Tongue (tissue), 2 donors: ENCODE data around the gene ZNF148. TPM values are rescaled to one million over a fixed set of nuclear protein-coding genes. Genes with fewer than 3 reads are reported as not detected.
"Not testable (repeated sequence)": the region's sequence is repeated elsewhere in the genome, so short reads cannot be mapped to it uniquely, and the experiment has no call there.

Experiments used
- DNase-seq: peaks from one replicate; pipeline ENCODE4 v3.0.0-alpha.2; 2015
- total RNA-seq: library from RNA; depleted of rRNA; stranded (reverse); fragments of >200 nt; gene quantifications from one replicate; pipeline ENCODE4 v1.2.3, GENCODE V29; 2014

The ZNF148 gene
- total RNA-seq, 1 donor from 2014 or later, result 36.2 TPM

DNA sequence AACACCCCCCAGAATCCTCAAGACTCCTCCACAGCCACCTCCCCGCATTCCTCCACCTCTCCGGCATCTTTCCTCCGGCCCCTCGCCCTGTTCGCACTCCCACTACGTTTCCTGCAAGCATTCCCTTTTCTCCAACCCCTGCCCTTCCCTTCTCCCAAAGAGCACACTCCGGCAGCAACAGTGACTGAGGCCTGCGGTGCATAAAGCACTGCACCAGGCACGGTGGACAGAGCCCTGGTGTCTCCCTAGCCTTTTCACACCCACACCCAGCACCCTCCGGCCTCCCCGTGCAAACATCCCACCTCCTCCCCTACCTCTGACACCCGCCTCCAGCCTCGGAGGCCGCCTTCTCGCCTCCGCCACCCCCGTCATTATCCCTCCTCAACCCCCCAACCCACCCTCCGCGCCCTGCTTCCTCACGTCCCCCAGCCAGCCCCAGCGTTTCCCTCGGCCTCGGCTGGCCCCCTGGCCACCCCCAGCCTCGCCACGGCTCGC lies 577 bp downstream of the ZNF148 start:
- DNase-seq, result peak; percentile 56

DNA sequence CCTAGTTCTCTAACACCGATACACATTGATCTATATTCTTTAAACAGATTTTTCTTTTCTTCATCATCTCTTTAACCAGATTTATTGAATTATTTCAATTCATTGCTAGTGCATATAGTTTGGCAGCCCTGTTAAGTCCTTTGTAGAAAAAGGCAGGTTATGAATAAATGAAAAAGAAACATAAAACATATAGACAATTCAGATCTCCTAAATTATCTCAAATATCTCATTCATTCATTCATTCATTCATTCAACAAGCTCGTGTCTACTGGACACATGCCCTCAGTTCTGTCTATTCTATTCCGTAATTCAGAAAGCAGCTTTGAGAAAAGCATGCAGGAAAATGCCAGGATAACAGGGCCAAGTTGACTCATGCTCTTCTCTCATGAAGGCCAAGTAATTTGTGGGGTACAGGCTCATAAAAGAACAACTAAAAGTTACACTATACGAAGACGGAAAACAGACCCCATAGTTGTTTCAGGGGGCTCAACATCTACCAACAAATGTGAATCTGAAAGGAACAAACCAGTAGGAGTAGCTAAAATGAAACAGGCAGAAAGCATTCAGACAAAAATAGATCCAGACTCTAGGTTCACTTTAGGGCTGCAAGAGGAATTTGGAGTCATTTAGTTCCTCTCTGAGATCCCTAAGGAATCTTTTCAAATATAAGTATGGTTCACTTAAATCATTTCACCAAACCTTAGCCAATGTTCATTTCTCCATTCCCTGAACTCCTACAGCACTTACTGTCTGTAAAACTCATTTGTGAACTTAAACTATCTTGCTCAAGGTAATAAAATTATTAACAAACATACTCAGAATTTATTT lies 7.5 kb downstream of the ZNF148 start:
- DNase-seq, result no peak

DNA sequence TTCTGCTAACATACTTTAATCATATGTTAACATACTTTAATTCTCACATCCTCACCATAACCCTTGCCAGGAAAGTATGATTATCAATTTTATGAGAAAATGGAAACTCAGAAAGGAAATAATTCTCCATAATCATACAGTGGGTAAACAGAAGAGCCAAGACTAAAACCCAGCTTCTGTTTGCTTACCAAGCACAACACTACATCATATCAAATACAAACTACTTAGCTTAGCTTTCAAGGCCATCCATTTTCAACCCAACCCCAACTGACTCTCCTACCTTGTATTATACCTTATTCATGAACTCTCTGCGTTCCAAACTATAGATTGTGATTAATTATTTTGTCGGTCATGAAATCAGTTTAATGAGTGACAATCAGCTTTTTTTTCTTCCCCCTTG lies 9.0 kb downstream of the ZNF148 start:
- DNase-seq, result no peak

DNA sequence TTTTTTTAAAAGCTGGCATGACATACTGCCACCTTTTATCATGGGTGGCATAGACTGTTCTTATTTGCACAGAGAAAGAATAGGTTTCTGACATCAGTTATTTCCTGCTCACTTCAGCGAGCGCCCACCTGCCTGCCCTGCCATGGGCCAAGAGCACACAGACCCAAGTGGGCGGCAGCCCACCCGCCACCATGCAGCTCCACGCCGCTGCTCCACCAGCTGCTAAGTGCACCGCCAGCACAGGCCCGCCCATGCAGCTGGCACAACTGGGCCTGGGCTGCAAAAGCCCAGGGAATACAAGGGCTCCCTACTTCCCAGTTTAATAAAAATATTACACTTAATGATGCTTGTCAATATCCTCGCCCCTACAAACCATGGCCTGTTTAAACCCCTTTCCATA lies 15.4 kb downstream of the ZNF148 start:
- DNase-seq, result no peak

DNA sequence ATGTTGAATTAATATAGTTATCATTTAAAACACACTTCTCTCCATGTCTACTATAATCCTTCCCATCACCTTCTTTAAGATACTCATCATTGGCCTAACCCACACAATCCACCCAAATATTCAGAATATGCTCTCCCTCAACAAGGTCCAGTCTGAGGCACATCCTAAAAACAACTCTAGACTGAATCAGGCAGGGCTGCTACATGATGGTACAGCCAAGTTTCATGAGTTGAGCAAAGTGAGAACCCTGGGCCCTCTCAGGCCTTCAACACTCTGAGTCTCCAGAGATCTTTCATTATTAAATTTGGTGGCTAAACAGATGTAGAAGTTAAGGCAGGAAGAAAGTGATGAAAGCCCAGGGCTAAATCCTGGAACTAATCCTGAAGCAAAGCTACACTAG lies 16.2 kb downstream of the ZNF148 start:
- DNase-seq, result no peak

DNA sequence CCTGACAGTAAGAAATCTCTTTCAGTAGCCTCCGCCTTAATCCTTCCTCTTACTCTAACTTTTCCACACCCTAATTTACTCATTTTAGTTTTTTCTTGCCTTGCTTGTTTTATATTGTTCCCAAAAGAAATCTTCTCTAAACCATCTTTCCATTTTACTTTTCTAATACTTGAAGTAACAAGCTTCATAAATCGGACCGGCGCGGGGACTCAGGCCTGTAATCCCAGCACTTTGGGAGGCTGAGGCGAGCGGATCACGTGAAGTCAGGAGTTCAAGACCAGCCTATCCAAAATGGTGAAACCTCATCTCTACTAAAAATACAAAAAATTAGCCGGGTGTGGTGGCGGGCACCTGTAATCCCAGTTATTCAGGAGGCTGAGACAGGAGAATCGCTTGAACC lies 17.3 kb downstream of the ZNF148 start:
- no peak for DNase-seq

DNA sequence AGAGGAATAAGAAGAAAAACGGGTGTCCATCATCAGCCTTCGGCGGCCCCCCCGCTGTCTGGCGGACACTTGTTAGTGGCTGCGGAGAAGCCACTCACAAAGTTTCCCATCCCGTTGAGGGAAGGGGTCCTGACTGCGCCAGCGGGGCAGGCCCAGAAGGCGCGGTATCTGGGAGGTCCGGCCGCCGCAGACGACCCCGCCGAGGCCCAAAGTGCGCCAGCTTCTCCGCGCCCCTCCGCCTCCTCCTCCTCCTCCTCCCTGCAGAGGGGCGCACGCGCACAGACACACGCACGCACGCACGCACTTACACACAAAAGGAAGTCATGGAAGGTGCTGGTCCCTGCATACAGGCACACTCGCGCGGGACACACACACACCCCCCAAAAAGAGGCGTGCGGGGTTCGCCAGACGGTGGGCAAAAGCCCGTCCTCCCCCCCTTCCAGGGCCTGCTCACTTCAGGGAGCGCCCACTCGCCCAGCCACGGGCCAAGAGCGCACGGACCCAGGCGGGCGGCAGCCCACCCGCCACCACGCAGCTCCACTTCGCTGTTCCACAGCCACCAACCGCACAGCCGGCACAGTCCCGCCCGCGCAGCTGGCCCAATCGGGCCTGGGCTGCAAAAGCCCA lies 18.0 kb downstream of the ZNF148 start:
- DNase-seq, result peak; percentile 70

DNA sequence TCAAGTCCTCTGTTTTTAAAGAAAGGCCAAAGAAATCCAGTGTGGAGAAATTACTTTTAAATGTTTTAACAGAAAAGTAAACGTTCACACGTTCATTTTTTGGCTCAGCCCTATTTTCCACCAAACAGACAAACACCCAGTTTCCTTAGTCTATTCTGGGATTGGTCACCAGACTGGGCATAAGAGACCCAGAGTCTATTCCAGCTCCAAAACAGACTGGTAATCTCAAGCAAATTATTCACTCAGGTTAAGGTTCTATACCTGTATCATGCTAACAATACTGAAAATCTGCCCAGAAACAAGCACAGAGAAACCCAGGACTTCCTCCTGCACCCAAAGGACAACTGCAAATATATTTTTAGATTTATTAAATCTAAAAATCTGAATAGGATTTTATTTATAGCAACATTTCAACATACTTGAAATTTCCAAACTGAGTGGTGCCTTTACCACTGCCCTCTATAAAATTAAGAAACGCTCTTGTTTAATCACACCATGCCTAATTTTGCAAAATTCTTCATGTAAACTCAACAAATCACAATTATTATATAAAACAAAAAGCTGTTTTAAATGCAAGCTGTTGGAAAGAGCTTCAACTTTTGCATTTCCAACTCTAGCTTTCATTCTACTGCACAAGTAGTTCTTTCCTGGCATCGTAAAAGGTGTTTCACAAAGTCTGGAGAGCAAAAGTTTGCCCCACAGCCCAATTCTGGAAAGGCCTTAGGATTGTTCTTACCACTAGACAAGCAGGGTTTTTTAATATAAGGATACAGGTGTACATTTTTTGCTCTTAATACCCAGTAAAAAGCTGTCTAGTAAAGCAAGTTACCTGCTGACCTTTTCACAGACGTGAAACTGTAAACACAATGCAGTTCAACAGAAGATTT lies 18.7 kb downstream of the ZNF148 start:
- no peak for DNase-seq

DNA sequence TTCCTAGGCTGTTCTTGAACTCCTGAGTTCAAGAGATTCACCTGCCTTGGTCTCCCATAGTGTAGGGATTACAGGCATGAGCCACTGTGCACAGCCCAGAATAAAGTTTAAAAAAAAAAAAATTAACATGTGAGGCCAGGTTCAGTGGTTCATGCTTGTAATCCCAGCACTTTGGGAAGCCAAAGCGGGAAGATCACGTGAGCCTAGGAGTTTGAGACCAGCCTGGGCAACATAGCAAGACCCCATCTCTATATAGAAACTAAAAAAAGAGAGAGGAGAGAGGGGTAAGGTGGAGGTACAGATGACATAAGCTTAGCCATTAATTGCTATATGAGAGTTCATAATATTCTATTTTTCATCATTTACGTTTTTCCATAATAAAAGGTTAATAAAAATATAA lies 21.5 kb downstream of the ZNF148 start:
- no peak for DNase-seq

DNA sequence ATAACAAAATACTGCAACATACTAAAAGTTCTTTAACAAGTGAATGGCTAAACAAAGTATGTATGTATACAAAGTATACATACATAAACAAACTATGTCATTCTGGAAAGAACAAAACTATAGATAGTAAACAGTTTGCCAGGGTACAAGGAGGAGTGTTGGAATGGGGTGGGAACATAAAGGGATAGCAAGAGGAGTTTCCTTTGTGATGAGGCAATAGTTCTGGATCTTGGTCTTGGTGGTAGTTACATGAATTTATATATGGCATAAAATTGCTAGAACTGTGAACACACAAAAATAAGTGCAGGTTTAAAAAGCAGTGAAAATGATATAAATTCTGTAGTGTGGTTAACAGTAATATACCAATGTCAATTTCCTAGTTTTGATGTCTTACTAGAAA lies 22.0 kb downstream of the ZNF148 start:
- no peak for DNase-seq

DNA sequence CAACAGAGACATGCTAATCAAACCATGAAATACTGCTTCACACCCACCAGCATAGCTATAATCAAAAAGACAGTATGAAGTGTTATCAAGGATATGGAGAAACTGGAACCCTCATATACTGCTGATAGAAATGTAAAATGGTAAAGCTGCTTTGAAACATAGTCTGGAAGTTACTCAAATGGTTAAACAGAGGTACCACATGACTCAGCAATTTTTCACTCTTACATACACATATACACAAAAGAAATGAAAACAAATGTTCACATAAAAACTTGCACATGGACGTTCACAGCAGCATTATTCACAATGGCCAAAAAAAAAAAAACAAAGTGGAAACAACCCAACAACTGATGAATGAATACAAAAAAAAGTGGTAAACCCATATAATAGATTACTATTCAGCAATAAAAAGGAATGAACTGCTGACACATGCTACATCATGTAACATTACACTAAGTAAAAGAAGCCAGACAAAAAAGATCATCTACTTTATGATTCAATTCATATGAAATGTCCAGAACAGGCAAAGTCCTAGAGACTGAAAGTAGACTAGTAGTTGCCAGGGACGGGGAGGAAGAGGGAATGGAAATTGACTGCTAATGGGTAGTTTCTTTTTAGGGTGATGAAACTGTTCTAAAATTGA lies 23.2 kb downstream of the ZNF148 start:
- no peak for DNase-seq

DNA sequence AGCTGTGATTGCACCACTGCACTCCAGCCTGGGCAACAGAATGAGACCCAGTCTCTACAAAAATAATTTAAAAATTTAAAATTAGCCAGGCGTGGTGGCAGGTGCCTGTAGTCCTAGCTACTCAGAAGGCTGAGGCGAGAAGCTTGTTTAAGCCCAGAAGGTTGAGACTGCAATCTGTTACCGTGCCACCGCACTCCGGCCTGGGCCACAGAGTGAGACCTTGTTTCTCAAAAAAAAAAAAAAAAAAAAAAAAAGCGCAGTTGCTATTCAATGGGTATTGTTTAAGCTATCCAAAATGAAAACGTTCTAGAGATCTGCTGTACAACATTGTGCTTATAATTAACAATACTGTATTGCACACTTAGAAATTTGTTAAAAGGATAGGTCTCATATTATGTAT lies 24.0 kb downstream of the ZNF148 start:
- no peak for DNase-seq

DNA sequence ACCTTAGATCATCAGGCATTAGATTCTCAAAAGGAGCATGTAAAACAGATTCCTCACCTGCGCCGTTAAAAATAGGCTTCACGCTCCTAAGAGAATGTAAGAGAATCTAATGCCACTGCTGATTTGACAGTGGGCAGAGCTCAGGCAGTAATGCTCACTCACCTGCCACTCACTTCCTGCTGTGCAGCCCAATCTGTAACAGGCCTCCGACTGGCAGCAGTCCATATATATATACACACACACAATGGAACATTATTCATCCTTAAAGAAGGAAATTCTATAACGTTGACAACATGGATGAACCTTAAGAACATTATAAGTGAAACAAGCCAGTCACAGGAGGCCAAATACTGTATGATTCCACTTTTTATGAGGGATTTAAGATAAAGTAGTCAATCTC lies 24.5 kb downstream of the ZNF148 start:
- DNase-seq, result no peak

DNA sequence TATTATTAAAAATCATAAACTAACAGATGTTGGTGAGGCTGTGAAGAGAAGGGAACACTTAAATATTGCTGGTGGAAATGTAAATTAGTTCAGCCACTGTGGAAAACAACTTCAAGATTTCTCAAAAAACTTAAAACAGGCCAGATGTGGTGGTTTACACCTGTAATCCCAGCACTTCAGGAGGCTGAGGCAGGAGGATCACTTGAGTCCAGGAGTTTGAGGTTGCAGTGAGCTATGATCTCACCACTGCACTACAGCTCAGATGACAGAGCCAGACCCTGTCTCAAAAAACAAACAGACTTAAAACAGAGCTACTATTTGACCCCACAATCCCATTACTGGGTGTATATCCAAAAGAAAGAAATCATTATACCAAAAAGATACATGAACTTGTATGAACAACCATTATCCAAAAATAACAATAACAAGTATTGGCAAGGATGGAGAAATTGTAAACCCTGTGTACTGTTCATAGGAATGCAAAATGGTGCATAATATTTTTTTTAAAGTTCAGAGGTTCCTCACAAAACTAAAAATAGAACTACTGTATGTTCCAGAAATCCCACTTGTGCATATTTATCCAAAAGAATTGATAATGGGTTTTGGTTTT lies 25.5 kb downstream of the ZNF148 start:
- DNase-seq, result no peak

DNA sequence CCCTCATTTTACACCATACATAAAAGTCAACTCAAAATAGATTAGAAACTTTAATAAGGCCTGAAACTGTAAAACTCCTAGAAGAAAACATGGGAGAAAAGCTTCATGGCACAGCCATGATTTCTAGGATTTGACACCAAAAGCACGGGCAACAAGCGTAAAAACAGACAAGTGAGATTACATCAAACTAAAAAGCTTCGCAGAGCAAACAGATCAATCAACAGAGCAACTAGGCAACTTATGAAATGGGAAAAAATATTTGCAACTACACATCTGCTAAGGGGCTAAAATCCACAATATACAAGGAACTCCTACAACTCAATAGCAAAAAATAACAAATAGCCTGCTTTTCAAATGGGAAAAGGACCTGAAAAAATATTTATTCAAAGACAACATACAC lies 26.1 kb downstream of the ZNF148 start:
- DNase-seq, result no peak

DNA sequence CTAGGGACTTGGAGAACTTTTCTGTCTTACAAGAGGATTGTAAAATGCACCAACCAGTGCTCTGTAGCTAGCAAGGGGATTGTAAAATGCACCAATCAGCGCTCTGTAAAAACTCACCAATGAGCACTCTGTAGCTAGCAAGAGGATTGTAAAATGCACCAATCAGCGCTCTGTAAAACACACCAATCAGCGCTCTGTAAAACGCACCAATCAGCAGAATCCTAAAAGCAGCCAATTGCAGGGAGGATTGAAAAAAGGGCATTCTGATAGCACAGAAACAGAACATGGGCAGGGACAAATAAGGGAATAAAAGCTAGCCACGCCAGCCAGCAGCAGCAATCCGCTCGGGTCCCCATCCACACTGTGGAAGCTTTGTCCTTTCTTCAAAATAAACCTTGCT lies 31.8 kb downstream of the ZNF148 start:
- not testable (repeated sequence) for DNase-seq

DNA sequence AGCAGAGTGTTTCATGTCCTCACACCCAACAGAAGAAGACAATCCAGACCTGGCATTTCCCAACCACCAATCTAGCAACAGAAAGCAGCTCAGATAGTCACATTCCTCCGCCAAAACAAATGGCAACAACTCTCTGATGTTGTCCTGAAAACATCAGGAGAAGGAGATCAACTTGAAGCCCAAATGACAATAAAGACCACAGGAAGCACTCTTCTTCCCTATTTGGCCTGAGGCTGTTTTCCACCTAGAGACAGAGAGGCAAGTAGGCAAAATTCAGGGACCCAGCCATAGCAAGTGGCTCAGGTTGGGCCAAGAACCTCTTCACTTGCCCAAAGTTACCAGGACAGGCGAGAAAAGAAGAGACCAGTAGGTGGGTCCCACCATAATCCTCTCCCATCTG lies 35.0 kb downstream of the ZNF148 start:
- no peak for DNase-seq

DNA sequence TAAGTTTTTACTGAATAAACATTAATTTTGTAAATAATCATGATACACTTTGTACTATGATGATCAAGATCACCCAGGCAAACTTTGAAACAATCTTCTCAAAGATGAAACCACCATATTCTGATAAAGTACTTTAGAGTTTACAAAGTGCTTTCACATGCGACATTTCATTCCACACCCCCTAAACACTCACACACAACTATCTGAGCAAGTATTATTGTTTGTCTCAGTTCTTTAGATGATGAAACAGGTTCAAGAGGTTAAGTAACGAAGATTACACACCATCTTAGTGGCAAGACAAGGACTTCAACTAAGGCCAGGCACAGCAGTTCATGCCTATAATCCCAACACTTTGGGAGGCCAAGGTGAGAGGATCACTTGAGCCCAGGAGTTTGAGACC lies 37.6 kb downstream of the ZNF148 start:
- no peak for DNase-seq

DNA sequence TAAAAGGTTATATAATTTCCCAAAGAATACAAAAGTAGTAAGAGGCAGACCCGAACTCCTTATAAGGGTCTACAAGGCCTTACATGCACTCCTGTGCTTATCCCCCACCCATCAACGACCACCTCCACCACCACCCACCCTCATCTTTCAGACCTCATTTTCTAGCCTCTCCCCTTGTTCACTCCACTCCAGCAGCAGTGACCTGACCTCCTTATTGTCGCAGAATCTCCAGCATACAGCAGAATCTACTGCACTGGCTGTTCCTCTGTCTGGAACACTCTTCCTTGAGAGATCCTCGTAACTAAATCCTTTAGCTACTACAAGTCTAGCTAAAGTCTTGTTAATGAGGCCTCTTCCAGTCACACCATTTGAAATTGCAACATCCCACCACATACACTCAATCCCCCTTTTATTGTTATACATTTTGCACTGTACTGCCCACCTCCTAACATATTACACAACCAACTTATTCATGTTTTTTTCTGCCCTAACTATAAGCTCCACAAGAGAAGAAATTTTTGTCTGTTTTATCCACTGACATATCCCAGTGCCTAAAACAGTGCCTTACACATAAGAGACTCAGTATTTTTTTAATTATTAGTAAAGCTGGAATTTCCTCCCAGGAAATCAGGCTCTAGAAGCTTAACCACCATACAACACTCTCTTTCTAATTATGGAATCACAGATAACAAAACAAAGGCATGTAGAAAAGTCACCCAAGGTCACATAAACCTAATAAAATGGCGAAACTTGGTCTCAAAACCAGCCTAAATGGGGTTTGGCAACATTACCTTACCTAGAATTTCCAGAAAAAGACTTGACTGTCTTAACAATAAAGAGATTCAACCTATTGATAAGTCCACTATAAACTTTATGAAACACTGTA lies 40.2 kb downstream of the ZNF148 start:
- no peak for DNase-seq

DNA sequence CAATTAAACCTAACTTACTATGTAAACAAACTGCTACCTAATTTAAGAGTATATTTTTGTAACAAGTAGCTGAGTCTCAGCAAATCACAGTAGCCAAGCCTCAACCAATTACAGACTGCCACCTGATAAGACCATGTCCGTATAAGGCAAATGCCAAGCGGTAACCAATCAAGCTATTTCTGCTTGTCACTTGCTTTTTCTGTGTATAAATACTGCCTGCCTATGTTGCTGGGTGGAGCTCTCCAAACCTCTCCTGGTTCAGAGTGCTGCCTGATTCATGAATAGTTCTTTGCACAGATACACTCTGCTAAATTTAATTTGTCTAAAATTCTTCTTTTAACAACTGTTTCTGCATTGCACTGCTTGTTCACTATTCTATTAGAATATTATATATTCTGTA lies 42.6 kb downstream of the ZNF148 start:
- DNase-seq, result no peak

DNA sequence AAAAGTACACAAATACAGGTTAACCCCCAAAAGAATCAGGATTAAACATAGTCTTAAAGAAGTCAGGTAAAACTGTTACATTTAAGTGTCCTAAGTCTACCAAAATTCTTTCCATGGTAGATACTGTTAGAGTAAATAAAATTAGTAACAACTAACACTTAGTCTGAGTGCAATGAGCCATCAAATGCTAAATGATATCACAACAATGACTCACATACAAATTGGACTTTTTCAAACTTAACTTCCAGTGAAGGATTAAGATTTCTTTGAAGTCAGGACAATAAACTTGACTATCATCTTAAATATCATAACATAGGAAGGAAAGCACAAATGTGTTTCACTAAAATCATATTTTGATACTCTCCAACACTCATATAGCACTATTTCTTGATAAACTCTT lies 43.9 kb downstream of the ZNF148 start:
- DNase-seq, result no peak
